Stimulated activated CD4-positive, alpha-beta T cell treated with anti-CD3 and anti-CD28 coated beads, Interleukin-4, amount 100 ng/mL, for 24 hours (primary cell): Measurements from ENCODE around the gene PAXX.

Source experiments
- DNase-seq: peaks from one replicate; pipeline ENCODE4 v3.0.0-alpha.2; 2020

PAXX gene

GRCh38 chr9:136953771-136954269 lies 38.4 kb upstream of the PAXX start:
- no peak for DNase-seq

- DNase-seq, result no peak
Measured at GRCh38 chr9:136954270-136955083, 37.7 kb upstream of the PAXX start.

GRCh38 chr9:136955202-136955942 lies 36.9 kb upstream of the PAXX start:
- no peak for DNase-seq

GRCh38 chr9:136955943-136956335 lies 36.3 kb upstream of the PAXX start:
- no peak for DNase-seq

GRCh38 chr9:136956604-136957003 lies 35.6 kb upstream of the PAXX start:
- no peak for DNase-seq

GRCh38 chr9:136957461-136957860 lies 34.8 kb upstream of the PAXX start:
- no peak for DNase-seq

- no peak for DNase-seq
Measured at GRCh38 chr9:136957901-136958300, 34.3 kb upstream of the PAXX start.

GRCh38 chr9:136958473-136958872 lies 33.7 kb upstream of the PAXX start:
- no peak for DNase-seq

- DNase-seq, result no peak
Measured at GRCh38 chr9:136958898-136959850, 33.0 kb upstream of the PAXX start.

GRCh38 chr9:136960212-136960937 lies 31.8 kb upstream of the PAXX start:
- DNase-seq, result no peak

- no peak for DNase-seq
Measured at GRCh38 chr9:136960938-136961275, 31.3 kb upstream of the PAXX start.

GRCh38 chr9:136961279-136962065 lies 30.8 kb upstream of the PAXX start:
- no peak for DNase-seq

- DNase-seq, result no peak
Measured at GRCh38 chr9:136962163-136962562, 30.1 kb upstream of the PAXX start.

- DNase-seq, result no peak
Measured at GRCh38 chr9:136962701-136963248, 29.4 kb upstream of the PAXX start.

- no peak for DNase-seq
Measured at GRCh38 chr9:136963341-136963740, 28.9 kb upstream of the PAXX start.

- no peak for DNase-seq
Measured at GRCh38 chr9:136963751-136964150, 28.5 kb upstream of the PAXX start.

- DNase-seq, result no peak
Measured at GRCh38 chr9:136964171-136964689, 28.0 kb upstream of the PAXX start.

- no peak for DNase-seq
Measured at GRCh38 chr9:136964833-136965422, 27.3 kb upstream of the PAXX start.

GRCh38 chr9:136965771-136966484 lies 26.3 kb upstream of the PAXX start:
- DNase-seq, result no peak
